ENCODE measurements around the gene BTN1A1. TPM values are rescaled to one million over a fixed set of nuclear protein-coding genes. Genes with fewer than 3 reads are reported as not detected.

BTN1A1 gene
- total and polyA plus RNA-seq, 9 of the 15 experiments (the other 6 are each of a cell fraction or from before 2014, with no cell fraction given): 0.01 to 0.15 (median 0.06) TPM; not detected in 4

DNA sequence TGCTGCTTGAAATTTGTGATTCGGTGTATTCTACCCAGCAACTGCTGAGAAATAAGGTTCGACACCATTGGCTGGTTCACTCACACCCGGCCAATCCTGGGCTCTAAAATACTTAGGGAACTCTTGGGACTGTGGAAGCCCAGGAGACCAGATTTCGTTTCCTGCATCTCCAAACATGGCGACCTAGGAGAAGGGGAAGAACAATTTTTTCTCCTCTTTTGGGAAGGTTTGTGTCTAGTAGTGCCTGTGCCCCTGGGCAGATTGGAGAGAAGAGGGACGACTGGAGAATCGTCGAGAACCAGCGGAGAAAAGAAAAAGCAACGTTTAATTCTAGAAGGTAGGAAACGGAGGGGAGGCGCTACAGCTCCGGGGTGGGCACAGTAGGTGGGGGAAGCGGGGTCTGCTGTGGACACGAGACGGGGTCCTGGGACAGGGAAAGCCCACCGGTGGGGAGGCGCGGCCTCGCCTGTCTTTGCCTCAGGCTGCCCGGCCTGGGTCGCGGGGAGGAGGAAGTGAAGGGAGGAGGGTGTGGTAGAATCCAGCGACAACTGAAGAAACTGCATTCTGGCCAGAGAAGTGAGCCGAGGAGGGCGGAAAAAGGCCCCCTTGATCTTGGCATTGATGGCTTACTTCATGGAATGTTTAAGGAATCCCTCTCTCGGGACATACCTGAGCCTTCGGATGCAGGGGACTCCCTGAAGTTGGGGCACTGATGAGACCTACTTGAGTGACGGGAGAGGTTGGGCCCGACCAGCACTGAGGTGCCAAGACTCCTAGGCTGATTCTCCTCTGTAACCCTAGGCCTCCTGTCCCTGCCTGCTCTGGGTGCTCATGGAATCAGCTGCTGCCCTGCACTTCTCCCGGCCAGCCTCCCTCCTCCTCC is 42.1 kb upstream of the BTN1A1 start, which contains the start of gene BTN2A1:
Gene BTN2A1 (plus strand): TSS at position 150 of the 883 bp plus-strand sequence. CDS start 682 bp downstream, at position 832.
- peak within 1 kb of the TSS; percentile 93 for H3K4me3 ChIP-seq
- ATAC-seq (peak; percentile 99), DNase-seq (ENCODE audit: extremely low read depth in 1 of 4, low spot score in 3 of 4) (peak; percentile 94 to 96 (median 96)), FAIRE-seq (peak; percentile 99)
- H3K36me3 ChIP-seq (ENCODE audit: control insufficient read depth, insufficient read depth, low read length): peaks cover 35% of the 10 kb centered on the region
- peak within 1 kb of the TSS; percentile 98 for H2AFZ ChIP-seq (ENCODE audit: low read depth, low read length)
- peak within 1 kb of the TSS; percentile 97 for H3K4me2 ChIP-seq (ENCODE audit: insufficient read depth, low read length)
- H3K9me3 ChIP-seq (replicated peaks; ENCODE audit: control insufficient read depth, insufficient read depth, low read depth, low read length): no peaks in the 10 kb centered on the region
- no peaks in the 10 kb centered on the region for H4K20me1 ChIP-seq (replicated peaks; ENCODE audit: control insufficient read depth, insufficient read depth, low read length)
- intact Hi-C loops (cut with micrococcal nuclease): no loop called here
- peaks cover 6 to 14% of the 10 kb centered on the region in 2 experiments; a peak in 3 of 5 replicates for H3K4me1 ChIP-seq (replicated peaks in 1 of 2; ENCODE audit: control insufficient read depth in 2 of 2, insufficient read depth in 2 of 2, low read length in 2 of 2)
- peak within 1 kb of the TSS; percentile 90 to 97 for H3K9ac ChIP-seq (ENCODE audit: insufficient read depth in 1 of 2, low read depth in 2 of 2, low read length in 2 of 2)
- WGBS (ENCODE audit: insufficient coverage, low coverage, missing lambda C conversion rate): 0% methylated on average over 30 of the region's 31 CpGs
- TSS peak; percentile 66 for BruUV-seq (replicated peaks)
- in situ Hi-C loops (cut with MboI): no loop called here
- peaks cover 23% of the 10 kb centered on the region for H3K79me2 ChIP-seq (ENCODE audit: control insufficient read depth, insufficient read depth, low read length)
- ChIA-PET CTCF (ENCODE audit: low intra/inter-chr PET ratio) (no interaction called here), POLR2A (interaction anchor here (0.7 kb wide), 1 partner anchor 154 kb away, joined by 4 read pairs; no protein-coding TSS in a partner anchor)
- H3K9me1 ChIP-seq (ENCODE audit: control insufficient read depth, insufficient read depth, low read length): no peaks in the 10 kb centered on the region
- H3K27ac ChIP-seq (ENCODE audit: extremely low read depth, low read depth, low read length): peak within 1 kb of the TSS; percentile 87
- no peaks in the 10 kb centered on the region for H3K27me3 ChIP-seq (ENCODE audit: control insufficient read depth in 2 of 2, insufficient read depth in 2 of 2, low read length in 2 of 2)
- TF ChIP-seq, protein P1, sequence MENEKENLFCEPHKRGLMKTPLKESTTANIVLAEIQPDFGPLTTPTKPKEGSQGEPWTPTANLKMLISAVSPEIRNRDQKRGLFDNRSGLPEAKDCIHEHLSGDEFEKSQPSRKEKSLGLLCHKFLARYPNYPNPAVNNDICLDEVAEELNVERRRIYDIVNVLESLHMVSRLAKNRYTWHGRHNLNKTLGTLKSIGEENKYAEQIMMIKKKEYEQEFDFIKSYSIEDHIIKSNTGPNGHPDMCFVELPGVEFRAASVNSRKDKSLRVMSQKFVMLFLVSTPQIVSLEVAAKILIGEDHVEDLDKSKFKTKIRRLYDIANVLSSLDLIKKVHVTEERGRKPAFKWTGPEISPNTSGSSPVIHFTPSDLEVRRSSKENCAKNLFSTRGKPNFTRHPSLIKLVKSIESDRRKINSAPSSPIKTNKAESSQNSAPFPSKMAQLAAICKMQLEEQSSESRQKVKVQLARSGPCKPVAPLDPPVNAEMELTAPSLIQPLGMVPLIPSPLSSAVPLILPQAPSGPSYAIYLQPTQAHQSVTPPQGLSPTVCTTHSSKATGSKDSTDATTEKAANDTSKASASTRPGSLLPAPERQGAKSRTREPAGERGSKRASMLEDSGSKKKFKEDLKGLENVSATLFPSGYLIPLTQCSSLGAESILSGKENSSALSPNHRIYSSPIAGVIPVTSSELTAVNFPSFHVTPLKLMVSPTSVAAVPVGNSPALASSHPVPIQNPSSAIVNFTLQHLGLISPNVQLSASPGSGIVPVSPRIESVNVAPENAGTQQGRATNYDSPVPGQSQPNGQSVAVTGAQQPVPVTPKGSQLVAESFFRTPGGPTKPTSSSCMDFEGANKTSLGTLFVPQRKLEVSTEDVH (IDR thresholded peaks at IDR 0.05; ENCODE audit: low read depth, partially characterized antibody): no peak
- TF ChIP-seq YY1 (IDR thresholded peaks at IDR 0.05; ENCODE audit: borderline replicate concordance in 1 of 3, control insufficient read depth in 1 of 3, extremely low read depth in 1 of 3, insufficient read depth in 3 of 3, insufficient read length in 1 of 3, insufficient replicate concordance in 2 of 3, low read depth in 1 of 3, low read length in 2 of 3) (peak; percentile 2 to 88 (median 10)), ZNF184 (CRISPR knock-in tag; IDR thresholded peaks at IDR 0.05) (no peak), CREM (IDR thresholded peaks at IDR 0.05; ENCODE audit: low read depth) (peak; percentile 95), POLR2AphosphoS5 (IDR thresholded peaks at IDR 0.05; ENCODE audit: control insufficient read depth, insufficient read depth, low read depth, low read length) (peak; percentile 58; the same call in 1 of the 2 replicates), TBP (optimal IDR thresholded peaks at IDR 0.05; ENCODE audit: low read depth, low read length) (peak; percentile 59), ZNF507 (tag; conservative IDR thresholded peaks at IDR 0.05) (no peak), BRD4 (IDR thresholded peaks at IDR 0.05) (0 out of 2 replicates have a peak, but pooled peaks have one; percentile 25), RBM25 (IDR thresholded peaks at IDR 0.05; ENCODE audit: low read depth, low read length, severe bottlenecking) (peak; percentile 65), SMARCA5 (IDR thresholded peaks at IDR 0.05) (peak; percentile 23; the same call in 1 of the 2 replicates), ZFX (CRISPR knock-in tag; IDR thresholded peaks at IDR 0.05) (peak; percentile 43; the same call in 1 of the 2 replicates), KDM5B (IDR thresholded peaks at IDR 0.05; ENCODE audit: insufficient replicate concordance, low read depth, low read length) (peak; percentile 51), ZNF140 (CRISPR knock-in tag; IDR thresholded peaks at IDR 0.05) (no peak), POLR2A (conservative IDR thresholded peaks at IDR 0.05) (peak; percentile 80), SMARCE1 (IDR thresholded peaks at IDR 0.05) (peak; percentile 68), SP1 (CRISPR knock-in tag; IDR thresholded peaks at IDR 0.05) (peak; percentile 42; the same call in 1 of the 2 replicates)
- TF ChIP-seq, protein P2, sequence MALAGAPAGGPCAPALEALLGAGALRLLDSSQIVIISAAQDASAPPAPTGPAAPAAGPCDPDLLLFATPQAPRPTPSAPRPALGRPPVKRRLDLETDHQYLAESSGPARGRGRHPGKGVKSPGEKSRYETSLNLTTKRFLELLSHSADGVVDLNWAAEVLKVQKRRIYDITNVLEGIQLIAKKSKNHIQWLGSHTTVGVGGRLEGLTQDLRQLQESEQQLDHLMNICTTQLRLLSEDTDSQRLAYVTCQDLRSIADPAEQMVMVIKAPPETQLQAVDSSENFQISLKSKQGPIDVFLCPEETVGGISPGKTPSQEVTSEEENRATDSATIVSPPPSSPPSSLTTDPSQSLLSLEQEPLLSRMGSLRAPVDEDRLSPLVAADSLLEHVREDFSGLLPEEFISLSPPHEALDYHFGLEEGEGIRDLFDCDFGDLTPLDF (CRISPR knock-in tag; IDR thresholded peaks at IDR 0.05): no peak
